ENCODE measurements around the gene SERPINA6.
"Not testable (repeated sequence)": the region's sequence is repeated elsewhere in the genome, so short reads cannot be mapped to it uniquely, and the experiment has no call there.

SERPINA6 gene

GRCh38 chr14:94321421-94322271 lies 1.5 kb downstream of the SERPINA6 start:
- no peak for DNase-seq

GRCh38 chr14:94320243-94320642 lies 2.9 kb downstream of the SERPINA6 start:
- DNase-seq: no peak

GRCh38 chr14:94317259-94317658 lies 5.9 kb downstream of the SERPINA6 start:
- DNase-seq: no peak

GRCh38 chr14:94316692-94317091 lies 6.4 kb downstream of the SERPINA6 start:
- DNase-seq: no peak

GRCh38 chr14:94314890-94315289 lies 8.2 kb downstream of the SERPINA6 start:
- DNase-seq: no peak

GRCh38 chr14:94313991-94314655 lies 9.0 kb downstream of the SERPINA6 start:
- no peak for DNase-seq

- DNase-seq: no peak
These were observed 10.5 kb downstream of the SERPINA6 start for GRCh38 chr14:94312481-94313246.

GRCh38 chr14:94310248-94310647 lies 12.9 kb downstream of the SERPINA6 start:
- DNase-seq: no peak

GRCh38 chr14:94309721-94310120 lies 13.4 kb downstream of the SERPINA6 start:
- no peak for DNase-seq

- DNase-seq: no peak
These were observed 15.6 kb downstream of the SERPINA6 start for GRCh38 chr14:94307410-94307992.

GRCh38 chr14:94306047-94306978 lies 16.8 kb downstream of the SERPINA6 start:
- no peak for DNase-seq

- DNase-seq: no peak
These were observed 17.5 kb downstream of the SERPINA6 start for GRCh38 chr14:94305620-94306019.

- DNase-seq: no peak
These were observed 18.9 kb downstream of the SERPINA6 start for GRCh38 chr14:94304243-94304642.

- no peak for DNase-seq
These were observed 20.0 kb downstream of the SERPINA6 start for GRCh38 chr14:94303111-94303510.

GRCh38 chr14:94298130-94298529 lies 25.0 kb downstream of the SERPINA6 start:
- no peak for DNase-seq

- not testable (repeated sequence) for DNase-seq
These were observed 27.0 kb downstream of the SERPINA6 start for GRCh38 chr14:94296181-94296545.

GRCh38 chr14:94295360-94296180 lies 27.6 kb downstream of the SERPINA6 start:
- no peak for DNase-seq

GRCh38 chr14:94293578-94293924 lies 29.6 kb downstream of the SERPINA6 start:
- no peak for DNase-seq

- DNase-seq: no peak
These were observed 30.1 kb downstream of the SERPINA6 start, which contains the start of gene SERPINA10 for GRCh38 chr14:94292872-94293577. Gene SERPINA10 (minus strand): TSS chr14:94293268. CDS start chr14:94290593, 2,675 bp downstream.

GRCh38 chr14:94292526-94292871 lies 30.6 kb downstream of the SERPINA6 start:
- no peak for DNase-seq
